ENCODE results near the gene SEZ6. TPM values are rescaled to one million over a fixed set of nuclear protein-coding genes. Genes with fewer than 3 reads are reported as not detected.
A peak's percentile ranks its signal among the peaks of the same experiment; 100 is the strongest.

SEZ6 gene
- total RNA-seq, 2 experiments from 2014 or later, result 0.31 TPM; not detected in 1

DNA sequence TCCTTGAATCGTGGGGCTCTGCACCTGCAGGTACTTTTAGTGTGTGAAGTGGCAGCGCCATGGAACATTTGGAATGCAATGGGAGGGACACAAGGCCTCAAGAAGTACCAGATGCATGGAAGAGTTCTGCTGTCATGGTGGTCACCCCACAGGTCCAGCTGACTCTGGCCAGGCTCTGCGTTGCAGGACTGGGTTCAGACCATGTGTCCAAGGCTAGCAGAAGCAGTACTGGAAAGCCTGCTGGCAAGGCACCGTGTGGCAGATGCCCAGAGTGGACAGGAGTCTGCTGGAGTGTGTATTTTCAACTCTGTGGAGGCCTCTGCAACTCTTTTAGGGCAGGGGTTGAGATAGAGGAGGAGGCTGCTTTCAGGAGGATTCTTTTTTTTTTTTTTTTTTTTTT, 39.2 kb upstream of the SEZ6 start:
- Mint-ChIP-seq H3K9me3 (no peaks in the 10 kb centered on the region), H3K4me1 (ENCODE audit: low read depth) (no peaks in the 10 kb centered on the region), H3K27me3 (peaks cover 43% of the 10 kb centered on the region), H3K27ac (no peak overlapping the region), H3K4me3 (no peak overlapping the region), H3K36me3 (ENCODE audit: low read depth) (no peaks in the 10 kb centered on the region)
- DNase-seq, result no peak
- no peak for TF ChIP-seq CTCF (IDR thresholded peaks at IDR 0.05)
- CTCF ChIA-PET, result no interaction called here
- Histone ChIP-seq H3K9me3 (ENCODE audit: control insufficient read depth in 1 of 2, insufficient read depth in 1 of 2, low read length in 2 of 2) (peaks cover 0 to 4% of the 10 kb centered on the region in 2 experiments), H3K36me3 (ENCODE audit: insufficient read depth, low read length) (no peaks in the 10 kb centered on the region), H3K27ac (ENCODE audit: low read depth in 1 of 2, low read length in 2 of 2) (no peak overlapping the region), H3K27me3 (ENCODE audit: control insufficient read depth in 1 of 2, insufficient read depth in 2 of 2, low read length in 2 of 2) (peaks cover 9 to 14% of the 10 kb centered on the region in 2 experiments), H3K4me3 (ENCODE audit: low read length) (no peak overlapping the region), H3K4me1 (ENCODE audit: insufficient read depth, low read length) (peaks cover 8% of the 10 kb centered on the region)
- intact Hi-C loops (cut with DNase I, micrococcal nuclease), result no loop called here
- POLR2A ChIA-PET, result no interaction called here
- no peak for ATAC-seq (ENCODE audit: poor library complexity)

GRCh38 chr17:29043539-29044145, 37.8 kb upstream of the SEZ6 start:
- no peak overlapping the region for H3K27ac Mint-ChIP-seq
- POLR2A ChIA-PET, result interaction anchor here (0.7 kb wide), 1 partner anchor 62 kb away, joined by 3 read pairs; no protein-coding TSS in a partner anchor
- H3K4me3 Mint-ChIP-seq, result no peak overlapping the region
- Histone ChIP-seq H3K4me3 (ENCODE audit: low read length) (no peak overlapping the region), H3K36me3 (ENCODE audit: insufficient read depth, low read length) (no peaks in the 10 kb centered on the region), H3K4me1 (ENCODE audit: insufficient read depth, low read length) (peaks cover 8% of the 10 kb centered on the region), H3K9me3 (ENCODE audit: control insufficient read depth in 1 of 2, insufficient read depth in 1 of 2, low read length in 2 of 2) (peaks cover 0 to 4% of the 10 kb centered on the region in 2 experiments), H3K27me3 (ENCODE audit: control insufficient read depth in 1 of 2, insufficient read depth in 2 of 2, low read length in 2 of 2) (peaks cover 8 to 9% of the 10 kb centered on the region in 2 experiments), H3K27ac (ENCODE audit: low read depth in 1 of 2, low read length in 2 of 2) (no peak overlapping the region)
- H3K4me1 Mint-ChIP-seq (ENCODE audit: low read depth), result no peaks in the 10 kb centered on the region
- intact Hi-C loops (cut with DNase I, micrococcal nuclease), result no loop called here
- TF ChIP-seq CTCF (IDR thresholded peaks at IDR 0.05), result no peak
- H3K9me3 Mint-ChIP-seq, result no peaks in the 10 kb centered on the region
- H3K27me3 Mint-ChIP-seq, result peaks cover 38% of the 10 kb centered on the region
- no peaks in the 10 kb centered on the region for H3K36me3 Mint-ChIP-seq (ENCODE audit: low read depth)
- ATAC-seq (ENCODE audit: poor library complexity) (no peak), DNase-seq (no peak)
- CTCF ChIA-PET, result no interaction called here

DNA sequence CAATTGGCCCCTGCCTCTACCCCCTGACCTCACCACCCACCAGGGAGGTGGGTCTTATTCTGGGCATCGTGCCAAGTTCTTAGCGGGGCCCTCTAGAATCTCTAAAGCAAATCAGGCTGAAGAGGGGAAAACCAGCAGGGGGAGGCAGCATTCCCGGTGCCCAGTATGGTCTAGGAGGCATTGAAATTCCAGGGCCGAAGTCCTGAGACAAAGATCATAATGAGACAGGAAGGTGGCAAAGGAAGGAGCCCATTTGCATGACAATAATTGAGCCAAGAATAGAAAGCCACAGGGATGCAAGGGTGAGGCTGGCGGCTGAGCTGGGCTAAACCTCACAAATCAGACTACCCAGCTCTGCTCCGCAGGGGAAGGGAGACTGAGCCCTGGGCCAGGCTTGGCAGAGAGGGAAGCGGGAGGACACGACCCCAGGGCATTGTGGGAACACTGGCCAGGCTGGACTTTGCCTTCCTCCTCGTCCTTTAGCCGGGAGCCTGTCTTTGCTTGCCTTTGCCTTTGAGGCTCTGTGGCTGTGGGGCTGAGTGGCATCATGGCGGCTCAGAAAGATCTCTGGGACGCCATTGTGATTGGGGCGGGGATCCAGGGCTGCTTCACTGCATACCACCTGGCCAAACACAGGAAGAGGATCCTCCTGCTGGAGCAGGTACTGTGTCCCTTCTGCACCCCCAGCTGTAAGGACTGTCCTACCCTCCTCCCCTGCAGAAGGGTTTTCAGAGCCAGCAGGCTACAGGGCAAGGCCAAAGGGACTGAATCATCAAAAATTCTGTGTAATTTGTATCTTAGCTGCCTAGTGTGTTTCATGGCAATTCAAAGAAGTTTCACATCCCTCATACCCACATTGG, 37.1 kb upstream of the SEZ6 start, which contains the start of gene PIPOX:
Gene PIPOX, plus strand, starts transcription at position 463 of the 860 bp plus-strand sequence. Its CDS starts 85 bp downstream, at position 548.
- no peak within 1 kb of the TSS for H3K4me3 Mint-ChIP-seq
- no peaks in the 10 kb centered on the region for H3K4me1 Mint-ChIP-seq (ENCODE audit: low read depth)
- TF ChIP-seq CTCF (IDR thresholded peaks at IDR 0.05), result no peak
- H3K27me3 ChIP-seq (ENCODE audit: control insufficient read depth in 1 of 2, insufficient read depth in 2 of 2, low read length in 2 of 2), result peaks cover 9 to 12% of the 10 kb centered on the region in 2 experiments
- peaks cover 31% of the 10 kb centered on the region for H3K27me3 Mint-ChIP-seq
- ChIA-PET POLR2A (interaction anchor here (0.7 kb wide), 1 partner anchor 62 kb away, joined by 3 read pairs; no protein-coding TSS in a partner anchor), CTCF (no interaction called here)
- no peak within 1 kb of the TSS for H3K27ac ChIP-seq (ENCODE audit: low read depth in 1 of 2, low read length in 2 of 2)
- peaks cover 8% of the 10 kb centered on the region for H3K4me1 ChIP-seq (ENCODE audit: insufficient read depth, low read length)
- H3K9me3 ChIP-seq (ENCODE audit: control insufficient read depth in 1 of 2, insufficient read depth in 1 of 2, low read length in 2 of 2), result peaks cover 0 to 4% of the 10 kb centered on the region in 2 experiments
- no peaks in the 10 kb centered on the region for H3K9me3 Mint-ChIP-seq
- no peak within 1 kb of the TSS for H3K27ac Mint-ChIP-seq
- no peaks in the 10 kb centered on the region for H3K36me3 Mint-ChIP-seq (ENCODE audit: low read depth)
- intact Hi-C loops (cut with DNase I, micrococcal nuclease), result no loop called here
- DNase-seq (peak in 3 of 14 experiments; percentile 7 to 42 (median 36)), ATAC-seq (ENCODE audit: poor library complexity) (no peak)
- H3K36me3 ChIP-seq (ENCODE audit: insufficient read depth, low read length), result no peaks in the 10 kb centered on the region
- no peak within 1 kb of the TSS for H3K4me3 ChIP-seq (ENCODE audit: low read length)

Measured in CD4-positive, alpha-beta T cell (primary cell).